Measurements from ENCODE around the gene FAM209A. TPM values are rescaled to one million over a fixed set of nuclear protein-coding genes. Genes with fewer than 3 reads are reported as not detected.

The FAM209A gene
- polyA plus RNA-seq, 1 donor (not counting 4 experiments of a cell fraction or from before 2014, with no cell fraction given): 0.35 TPM

GRCh38 chr20:56501116-56501515 lies 23.4 kb upstream of the FAM209A start:
- Histone ChIP-seq H3K9ac (ENCODE audit: control insufficient read depth, extremely low read depth, insufficient read depth, low read length) (no peak overlapping the region), H3K4me2 (ENCODE audit: control insufficient read depth, extremely low read depth, insufficient read depth, low read depth, low read length) (no peak overlapping the region), H3K4me3 (ENCODE audit: control insufficient read depth in 2 of 3, extremely low read depth in 1 of 3, insufficient read depth in 2 of 3, low read depth in 1 of 3, low read length in 3 of 3) (no peak overlapping the region), H2AFZ (ENCODE audit: control insufficient read depth, low read length) (no peak overlapping the region), H3K36me3 (ENCODE audit: control insufficient read depth in 2 of 2, extremely low read depth in 1 of 2, insufficient read depth in 2 of 2, low read length in 2 of 2) (peaks cover 3 to 7% of the 10 kb centered on the region in 2 experiments), H3K4me1 (ENCODE audit: control insufficient read depth, extremely low read depth, insufficient read depth, low read length) (no peaks in the 10 kb centered on the region), H3K9me1 (ENCODE audit: control insufficient read depth, extremely low read depth, insufficient read depth, low read length) (peaks cover 2% of the 10 kb centered on the region), H3K27me3 (ENCODE audit: control insufficient read depth, extremely low read depth, insufficient read depth, low read length) (no peaks in the 10 kb centered on the region), H4K20me1 (ENCODE audit: control insufficient read depth, extremely low read depth, insufficient read depth, low read length) (no peaks in the 10 kb centered on the region), H3K79me2 (ENCODE audit: control insufficient read depth, insufficient read depth, low read length) (peaks cover 4% of the 10 kb centered on the region), H3K27ac (ENCODE audit: control insufficient read depth, insufficient read depth, low read length) (no peak overlapping the region), H3K9me3 (ENCODE audit: control insufficient read depth, low read depth, low read length) (no peaks in the 10 kb centered on the region)
- DNase-seq (ENCODE audit: low read depth, low spot score): no peak
- FAIRE-seq: no peak
- dilution Hi-C loops (cut with MboI; ENCODE audit: extremely low pct_ligation_motif_present, low sequenced_read_pairs): no loop called here
- TF ChIP-seq CTCF (optimal IDR thresholded peaks at IDR 0.05 in 1 of 3, IDR thresholded peaks at IDR 0.05 in 1 of 3, conservative IDR thresholded peaks at IDR 0.05 in 1 of 3; ENCODE audit: extremely low read depth in 1 of 3, insufficient read depth in 2 of 3, low read length in 3 of 3) (no peak), EZH2 (IDR thresholded peaks at IDR 0.05; ENCODE audit: low read length) (no peak)

GRCh38 chr20:56503916-56504315 lies 20.6 kb upstream of the FAM209A start:
- no peak overlapping the region for H3K9ac ChIP-seq (ENCODE audit: control insufficient read depth, extremely low read depth, insufficient read depth, low read length)
- H4K20me1 ChIP-seq (ENCODE audit: control insufficient read depth, extremely low read depth, insufficient read depth, low read length): no peaks in the 10 kb centered on the region
- dilution Hi-C loops (cut with MboI; ENCODE audit: extremely low pct_ligation_motif_present, low sequenced_read_pairs): no loop called here
- no peak for FAIRE-seq
- H3K4me1 ChIP-seq (ENCODE audit: control insufficient read depth, extremely low read depth, insufficient read depth, low read length): no peaks in the 10 kb centered on the region
- peaks cover 2% of the 10 kb centered on the region for H3K9me1 ChIP-seq (ENCODE audit: control insufficient read depth, extremely low read depth, insufficient read depth, low read length)
- H3K4me2 ChIP-seq (ENCODE audit: control insufficient read depth, extremely low read depth, insufficient read depth, low read depth, low read length): no peak overlapping the region
- no peak overlapping the region for H3K4me3 ChIP-seq (ENCODE audit: control insufficient read depth in 2 of 3, extremely low read depth in 1 of 3, insufficient read depth in 2 of 3, low read depth in 1 of 3, low read length in 3 of 3)
- H3K79me2 ChIP-seq (ENCODE audit: control insufficient read depth, insufficient read depth, low read length): peaks cover 4% of the 10 kb centered on the region
- no peaks in the 10 kb centered on the region for H3K9me3 ChIP-seq (ENCODE audit: control insufficient read depth, low read depth, low read length)
- TF ChIP-seq CTCF (optimal IDR thresholded peaks at IDR 0.05 in 1 of 3, IDR thresholded peaks at IDR 0.05 in 1 of 3, conservative IDR thresholded peaks at IDR 0.05 in 1 of 3; ENCODE audit: extremely low read depth in 1 of 3, insufficient read depth in 2 of 3, low read length in 3 of 3): no peak
- no peak for TF ChIP-seq EZH2 (IDR thresholded peaks at IDR 0.05; ENCODE audit: low read length)
- H3K36me3 ChIP-seq (ENCODE audit: control insufficient read depth in 2 of 2, extremely low read depth in 1 of 2, insufficient read depth in 2 of 2, low read length in 2 of 2): peaks cover 3 to 10% of the 10 kb centered on the region in 2 experiments
- no peak overlapping the region for H3K27ac ChIP-seq (ENCODE audit: control insufficient read depth, insufficient read depth, low read length)
- no peaks in the 10 kb centered on the region for H3K27me3 ChIP-seq (ENCODE audit: control insufficient read depth, extremely low read depth, insufficient read depth, low read length)
- DNase-seq (ENCODE audit: low read depth, low spot score): no peak
- no peak overlapping the region for H2AFZ ChIP-seq (ENCODE audit: control insufficient read depth, low read length)

Measured in keratinocyte (primary cell).